Fibroblast of lung (primary cell): ENCODE measurements around the gene GRIK2. TPM values are rescaled to one million over a fixed set of nuclear protein-coding genes. Genes with fewer than 3 reads are reported as not detected.
A peak's percentile ranks its signal among the peaks of the same experiment; 100 is the strongest.

ENCODE experiments used
- DNase-seq, 2 donors: peaks; one replicate each; pipeline versions ENCODE4 v3.0.0 to v3.0.0-alpha.2; 2010; ENCODE audit warnings: low read depth in 2 of 2
- H2AFZ ChIP-seq: 2 replicates; pipeline ENCODE4 v1.5.1; 2012; ENCODE audit warnings: low read length, control low read depth, inconsistent platforms
- H3K27ac ChIP-seq: 2 replicates; pipeline ENCODE4 v1.5.1; 2011; ENCODE audit warnings: low read length, control low read depth; ENCODE audit not compliant: insufficient read depth
- H3K27me3 ChIP-seq: 2 replicates; pipeline ENCODE4 v1.5.1; 2011; ENCODE audit warnings: mild to moderate bottlenecking, low read length; ENCODE audit not compliant: control insufficient read depth, insufficient read depth
- H3K36me3 ChIP-seq: 2 replicates; pipeline ENCODE4 v1.5.1; 2011; ENCODE audit warnings: low read length; ENCODE audit not compliant: control insufficient read depth, insufficient read depth
- H3K4me1 ChIP-seq: 2 replicates; pipeline ENCODE4 v1.5.1; 2011; ENCODE audit warnings: low read length; ENCODE audit not compliant: control insufficient read depth, insufficient read depth; ENCODE audit errors: extremely low read depth
- H3K4me2 ChIP-seq: 2 replicates; pipeline ENCODE4 v1.5.1; 2011; ENCODE audit warnings: low read length, control low read depth; ENCODE audit not compliant: insufficient read depth; ENCODE audit errors: extremely low read depth
- H3K4me3 ChIP-seq, 4 experiments: fragments of 200-600 bp in 1 of 4; sonication (generic) in 1 of 4; replicated peaks in 1 of 4; 2 replicates each; pipeline ENCODE4 v1.5.1; 2011 to 2016; ENCODE audit warnings: low read length in 4 of 4, low read depth in 3 of 4, mild to moderate bottlenecking in 3 of 4, control low read depth in 2 of 4, inconsistent platforms in 1 of 4, mixed read lengths in 1 of 4; ENCODE audit not compliant: insufficient read depth in 1 of 4; ENCODE audit errors: control extremely low read depth in 1 of 4
- H3K79me2 ChIP-seq: 2 replicates; pipeline ENCODE4 v1.5.1; 2012; ENCODE audit warnings: mild to moderate bottlenecking, low read length, inconsistent platforms; ENCODE audit not compliant: control insufficient read depth, insufficient read depth
- H3K9ac ChIP-seq: 2 replicates; pipeline ENCODE4 v1.5.1; 2011; ENCODE audit warnings: mild to moderate bottlenecking, low read length, control low read depth; ENCODE audit not compliant: insufficient read depth
- H3K9me3 ChIP-seq: 2 replicates; pipeline ENCODE4 v1.5.1; 2012; ENCODE audit warnings: low read depth, low read length; ENCODE audit not compliant: control insufficient read depth, insufficient read depth
- H4K20me1 ChIP-seq: 2 replicates; pipeline ENCODE4 v1.5.1; 2011; ENCODE audit warnings: low read length; ENCODE audit not compliant: control insufficient read depth, insufficient read depth; ENCODE audit errors: extremely low read depth
- EZH2 ChIP-seq: IDR thresholded peaks from 2 replicates; pipeline ENCODE4 v1.5.1; 2012; ENCODE audit warnings: low read length, control low read depth, mild to moderate bottlenecking; ENCODE audit errors: missing control alignments
- polyA plus RNA-seq, 2 donors: library from polyadenylated mRNA; depleted of rRNA in 1 of 2; stranded (reverse) in 1 of 2; unstranded in 1 of 2; fragments of >200 nt; gene quantifications; 2 replicates each; pipeline ENCODE4 v1.2.1, GENCODE V29; 2011 to 2012; ENCODE audit warnings: missing spikeins in 1 of 2
- total RNA-seq: library from RNA; depleted of rRNA; stranded (reverse); fragments of >200 nt; gene quantifications from 2 replicates; pipeline ENCODE4 v1.2.1, GENCODE V29; 2014
- TF ChIP-seq, protein P1 (sequence below), 2 donors: IDR thresholded peaks in 1 of 2; conservative IDR thresholded peaks in 1 of 2; 1 replicate in 1 of 2; 2 replicates in 1 of 2; pipeline ENCODE4 v1.5.1; 2011 to 2012; ENCODE audit warnings: low read length in 2 of 2, control low read depth in 1 of 2, inconsistent platforms in 1 of 2, low read depth in 1 of 2, mild to moderate bottlenecking in 1 of 2

GRIK2 gene
- total and polyA plus RNA-seq, 2 donors (not counting 1 experiment from before 2014, with no cell fraction given): 0.33 to 0.40 TPM

DNA sequence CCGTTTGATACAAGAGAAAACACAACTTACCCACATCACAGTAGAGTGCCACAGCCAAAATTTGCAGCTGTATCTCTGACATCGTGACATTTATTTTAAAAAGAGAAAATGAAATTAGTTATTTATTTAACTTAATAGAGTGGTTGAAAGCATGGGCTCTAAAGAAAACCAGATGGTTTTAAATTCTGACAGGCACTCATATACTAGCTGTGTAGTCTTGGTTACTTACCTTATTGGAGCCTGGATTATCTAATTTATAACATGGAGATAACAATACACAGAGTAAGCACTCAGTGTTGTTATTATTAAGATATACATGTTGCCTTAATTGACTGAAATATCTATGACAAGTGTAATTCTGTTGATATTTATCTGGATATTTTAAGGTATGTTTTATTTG, 334.9 kb downstream of the GRIK2 start:
- no peaks in the 10 kb centered on the region for H3K9me3 ChIP-seq
- no peak for DNase-seq
- no peak overlapping the region for H3K27ac ChIP-seq
- no peak overlapping the region for H2AFZ ChIP-seq
- H3K36me3 ChIP-seq: no peaks in the 10 kb centered on the region
- H3K4me1 ChIP-seq: no peaks in the 10 kb centered on the region
- H3K27me3 ChIP-seq: no peaks in the 10 kb centered on the region
- no peak overlapping the region for H3K4me2 ChIP-seq
- no peak overlapping the region for H3K9ac ChIP-seq
- H4K20me1 ChIP-seq: no peaks in the 10 kb centered on the region
- no peak overlapping the region for H3K4me3 ChIP-seq
- H3K79me2 ChIP-seq: no peaks in the 10 kb centered on the region
- no peak for TF ChIP-seq EZH2
- TF ChIP-seq, protein P1, sequence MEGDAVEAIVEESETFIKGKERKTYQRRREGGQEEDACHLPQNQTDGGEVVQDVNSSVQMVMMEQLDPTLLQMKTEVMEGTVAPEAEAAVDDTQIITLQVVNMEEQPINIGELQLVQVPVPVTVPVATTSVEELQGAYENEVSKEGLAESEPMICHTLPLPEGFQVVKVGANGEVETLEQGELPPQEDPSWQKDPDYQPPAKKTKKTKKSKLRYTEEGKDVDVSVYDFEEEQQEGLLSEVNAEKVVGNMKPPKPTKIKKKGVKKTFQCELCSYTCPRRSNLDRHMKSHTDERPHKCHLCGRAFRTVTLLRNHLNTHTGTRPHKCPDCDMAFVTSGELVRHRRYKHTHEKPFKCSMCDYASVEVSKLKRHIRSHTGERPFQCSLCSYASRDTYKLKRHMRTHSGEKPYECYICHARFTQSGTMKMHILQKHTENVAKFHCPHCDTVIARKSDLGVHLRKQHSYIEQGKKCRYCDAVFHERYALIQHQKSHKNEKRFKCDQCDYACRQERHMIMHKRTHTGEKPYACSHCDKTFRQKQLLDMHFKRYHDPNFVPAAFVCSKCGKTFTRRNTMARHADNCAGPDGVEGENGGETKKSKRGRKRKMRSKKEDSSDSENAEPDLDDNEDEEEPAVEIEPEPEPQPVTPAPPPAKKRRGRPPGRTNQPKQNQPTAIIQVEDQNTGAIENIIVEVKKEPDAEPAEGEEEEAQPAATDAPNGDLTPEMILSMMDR (conservative IDR thresholded peaks at IDR 0.05 in 1 of 2, IDR thresholded peaks at IDR 0.05 in 1 of 2; ENCODE audit: low read depth in 1 of 2, low read length in 2 of 2): no peak

DNA sequence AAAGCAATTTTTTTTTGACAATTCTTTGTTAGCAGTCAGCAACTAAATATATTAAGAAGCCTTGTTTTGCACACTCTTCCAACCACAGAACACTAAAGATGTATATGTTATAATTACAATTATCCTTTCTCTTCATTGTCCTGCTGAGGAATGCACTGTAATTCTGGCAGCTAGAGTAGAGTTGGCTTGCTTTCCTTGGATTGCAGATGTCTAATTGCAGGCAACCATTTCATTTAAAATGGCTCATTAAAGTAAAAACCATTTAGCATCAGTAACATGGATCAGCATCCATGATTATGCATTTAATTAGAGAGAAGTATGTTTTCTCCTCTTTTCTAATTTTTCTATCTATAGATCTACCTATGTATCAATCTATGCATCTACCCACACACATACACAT, 335.4 kb downstream of the GRIK2 start:
- Histone ChIP-seq H3K9ac (no peak overlapping the region), H3K4me1 (no peaks in the 10 kb centered on the region), H3K9me3 (no peaks in the 10 kb centered on the region), H3K27me3 (no peaks in the 10 kb centered on the region), H3K36me3 (no peaks in the 10 kb centered on the region), H4K20me1 (no peaks in the 10 kb centered on the region), H3K79me2 (no peaks in the 10 kb centered on the region), H3K4me2 (no peak overlapping the region), H3K4me3 (no peak overlapping the region), H2AFZ (no peak overlapping the region), H3K27ac (no peak overlapping the region)
- DNase-seq: no peak
- TF ChIP-seq, protein P1 (conservative IDR thresholded peaks at IDR 0.05 in 1 of 2, IDR thresholded peaks at IDR 0.05 in 1 of 2; ENCODE audit: low read depth in 1 of 2, low read length in 2 of 2): no peak
- TF ChIP-seq EZH2: no peak

DNA sequence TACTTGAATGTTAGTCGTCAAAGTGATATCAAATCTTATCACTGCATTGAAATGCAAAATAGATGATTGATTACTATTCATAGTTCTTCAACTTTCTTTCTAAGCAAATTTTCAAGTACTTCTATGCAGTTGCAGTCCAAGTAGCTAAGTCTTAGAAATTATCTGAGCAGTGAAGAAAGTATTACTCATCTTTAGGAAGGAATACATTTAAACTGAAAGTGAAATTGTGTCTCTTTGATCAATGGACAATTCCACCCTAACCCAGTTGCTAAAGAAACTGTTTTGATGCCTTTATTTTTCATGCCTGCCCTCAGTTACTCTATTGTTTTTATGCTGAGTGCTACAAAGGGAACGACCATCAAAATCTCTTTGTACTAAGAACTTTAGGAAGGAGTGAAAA, 337.4 kb downstream of the GRIK2 start:
- DNase-seq: peak; percentile 32 to 42
- TF ChIP-seq EZH2: no peak
- TF ChIP-seq, protein P1 (conservative IDR thresholded peaks at IDR 0.05 in 1 of 2, IDR thresholded peaks at IDR 0.05 in 1 of 2; ENCODE audit: low read depth in 1 of 2, low read length in 2 of 2): no peak
- Histone ChIP-seq H3K27ac (no peak overlapping the region), H3K79me2 (no peaks in the 10 kb centered on the region), H3K4me2 (peak overlapping the region; percentile 62), H3K27me3 (no peaks in the 10 kb centered on the region), H3K9ac (no peak overlapping the region), H3K4me3 (peak overlapping the region in 1 of 4 experiments; percentile 37), H3K36me3 (no peaks in the 10 kb centered on the region), H4K20me1 (no peaks in the 10 kb centered on the region), H3K4me1 (no peaks in the 10 kb centered on the region), H3K9me3 (no peaks in the 10 kb centered on the region), H2AFZ (peak overlapping the region; percentile 65)
